ENCODE data around the gene ADO.
A peak's percentile ranks its signal among the peaks of the same experiment; 100 is the strongest.
"Not testable (repeated sequence)": the region's sequence is repeated elsewhere in the genome, so short reads cannot be mapped to it uniquely, and the experiment has no call there.

ADO gene

GRCh38 chr10:62778125-62778524 lies 26.4 kb upstream of the ADO start:
- no peak for DNase-seq (ENCODE audit: low read depth)
- TF ChIP-seq CTCF (conservative IDR thresholded peaks at IDR 0.05; ENCODE audit: control insufficient read depth, insufficient read depth, low read depth, low read length): no peak
- no peak overlapping the region for H3K4me3 ChIP-seq (ENCODE audit: control insufficient read depth, low read depth, low read length)

- no peak for TF ChIP-seq CTCF (conservative IDR thresholded peaks at IDR 0.05; ENCODE audit: control insufficient read depth, insufficient read depth, low read depth, low read length)
- no peak overlapping the region for H3K4me3 ChIP-seq (ENCODE audit: control insufficient read depth, low read depth, low read length)
- DNase-seq (ENCODE audit: low read depth): peak; percentile 75
These were observed 24.9 kb upstream of the ADO start for GRCh38 chr10:62779487-62780248.

- H3K4me3 ChIP-seq (ENCODE audit: control insufficient read depth, low read depth, low read length); DNase-seq (ENCODE audit: low read depth): not testable (repeated sequence)
These were observed 20.0 kb upstream of the ADO start for GRCh38 chr10:62784537-62784936.

- not testable (repeated sequence) for DNase-seq (ENCODE audit: low read depth); H3K4me3 ChIP-seq (ENCODE audit: control insufficient read depth, low read depth, low read length)
These were observed 16.2 kb upstream of the ADO start for GRCh38 chr10:62788285-62788684.

- no peak overlapping the region for H3K4me3 ChIP-seq (ENCODE audit: control insufficient read depth, low read depth, low read length)
- no peak for DNase-seq (ENCODE audit: low read depth)
- no peak for TF ChIP-seq CTCF (conservative IDR thresholded peaks at IDR 0.05; ENCODE audit: control insufficient read depth, insufficient read depth, low read depth, low read length)
These were observed 15.6 kb upstream of the ADO start for GRCh38 chr10:62788861-62789467.

GRCh38 chr10:62790019-62790555 lies 14.4 kb upstream of the ADO start:
- no peak for TF ChIP-seq CTCF (conservative IDR thresholded peaks at IDR 0.05; ENCODE audit: control insufficient read depth, insufficient read depth, low read depth, low read length)
- no peak overlapping the region for H3K4me3 ChIP-seq (ENCODE audit: control insufficient read depth, low read depth, low read length)
- no peak for DNase-seq (ENCODE audit: low read depth)

- DNase-seq (ENCODE audit: low read depth): no peak
- no peak for TF ChIP-seq CTCF (conservative IDR thresholded peaks at IDR 0.05; ENCODE audit: control insufficient read depth, insufficient read depth, low read depth, low read length)
- H3K4me3 ChIP-seq (ENCODE audit: control insufficient read depth, low read depth, low read length): no peak overlapping the region
These were observed 13.9 kb upstream of the ADO start for GRCh38 chr10:62790571-62790970.

All from fibroblast of mammary gland (primary cell).